AG04450 (cell line): ENCODE results near the gene MUC2. TPM values are rescaled to one million over a fixed set of nuclear protein-coding genes. Genes with fewer than 3 reads are reported as not detected.

Source experiments
- CTCF ChIA-PET: fragments of 300-600, 350-600 bp; formaldehyde crosslinking; extraction: SDS; loops from one replicate; lab custom pipeline; 2022; ENCODE audit warnings: antibody characterized with exemption, inconsistent platforms; lab: Charles Lee
- POLR2A ChIA-PET: fragments of 350-600 bp; formaldehyde crosslinking; extraction: SDS; loops from one replicate; lab custom pipeline; 2021; ENCODE audit warnings: antibody characterized with exemption, inconsistent platforms; lab: Yijun Ruan, JAX
- DNase-seq: peaks from one replicate; pipeline ENCODE4 v3.0.0-alpha.2; 2011; ENCODE audit warnings: low read depth, low spot score
- H3K27ac ChIP-seq: one replicate; pipeline ENCODE4 v1.5.1; 2012; ENCODE audit warnings: low read depth, low read length, control low read depth
- H3K27me3 ChIP-seq: one replicate; pipeline ENCODE4 v1.6.0; 2012; ENCODE audit warnings: low read length; ENCODE audit not compliant: control insufficient read depth, insufficient read depth
- H3K4me3 ChIP-seq: 2 replicates; pipeline ENCODE4 v1.5.1; 2011; ENCODE audit warnings: mild to moderate bottlenecking, low read depth, low read length, control low read depth
- H3K9me3 ChIP-seq: 2 replicates; pipeline ENCODE4 v1.5.1; 2012; ENCODE audit warnings: low read length; ENCODE audit not compliant: control insufficient read depth, insufficient read depth
- CTCF ChIP-seq: IDR thresholded peaks from 2 replicates; pipeline ENCODE4 v1.5.1; 2011; ENCODE audit warnings: low read depth, low read length, control low read depth, inconsistent platforms
- polyA plus RNA-seq: library from polyadenylated mRNA; depleted of rRNA; stranded (reverse); fragments of >200 nt; gene quantifications from 2 replicates; pipeline ENCODE4 v1.2.3, GENCODE V29; 2011

MUC2 gene
- polyA plus RNA-seq, 1 experiment, result not detected

GRCh38 chr11:1108246-1108900 is 33.7 kb downstream of the MUC2 start:
- CTCF ChIA-PET, result no interaction called here
- POLR2A ChIA-PET, result no interaction called here
- Histone ChIP-seq H3K27ac (no peak overlapping the region), H3K27me3 (no peaks in the 10 kb centered on the region), H3K9me3 (peaks cover 56% of the 10 kb centered on the region; the same call in 1 of the 2 replicates), H3K4me3 (no peak overlapping the region)
- TF ChIP-seq CTCF, result no peak
- DNase-seq, result no peak

- no peak for DNase-seq
Observed at GRCh38 chr11:1109101-1109917, 34.6 kb downstream of the MUC2 start.

GRCh38 chr11:1109918-1110705 is 35.4 kb downstream of the MUC2 start:
- POLR2A ChIA-PET, result no interaction called here
- no peak for DNase-seq
- CTCF ChIA-PET, result no interaction called here

More at GRCh38 chr11:1109101-1109917, 34.6 kb downstream of the MUC2 start:
- H3K9me3 ChIP-seq, result peaks cover 46% of the 10 kb centered on the region; the same call in 1 of the 2 replicates
- H3K27me3 ChIP-seq, result no peaks in the 10 kb centered on the region
- TF ChIP-seq CTCF, result no peak
- no peak overlapping the region for H3K4me3 ChIP-seq
- ChIA-PET POLR2A (no interaction called here), CTCF (no interaction called here)
- no peak overlapping the region for H3K27ac ChIP-seq

DNA sequence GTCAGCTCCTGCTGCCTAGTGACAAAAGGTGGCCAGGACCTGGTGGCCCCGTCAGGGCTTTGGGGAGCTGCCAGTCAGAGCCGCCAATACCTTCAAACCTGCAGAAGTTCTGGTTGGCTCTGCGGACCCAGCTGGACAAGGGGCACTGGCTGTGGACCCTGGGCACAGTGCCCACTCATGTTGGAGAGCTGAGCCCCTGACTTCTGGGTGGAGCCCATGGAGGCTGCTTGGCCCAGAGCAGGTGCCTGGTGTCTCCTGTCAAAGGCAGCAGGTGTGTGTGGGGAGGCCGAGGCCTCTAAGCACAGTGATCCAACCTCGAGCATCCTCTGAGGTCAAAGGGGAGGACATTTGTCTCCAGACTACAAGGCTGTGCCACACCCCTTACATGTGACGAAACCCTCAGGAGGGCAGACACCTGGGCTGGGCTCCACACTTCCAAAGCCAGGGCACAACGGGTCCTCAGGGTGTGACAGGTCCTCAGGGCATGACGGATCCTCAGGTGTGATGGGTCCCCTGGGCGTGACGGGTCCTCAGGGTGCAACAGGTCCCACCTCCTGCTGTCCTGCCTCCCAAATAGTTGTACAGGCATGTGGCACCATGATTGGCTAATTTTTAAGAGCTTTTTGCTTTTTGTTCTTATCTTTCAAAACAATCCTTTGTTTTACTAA is 37.0 kb downstream of the MUC2 start:
- ChIA-PET CTCF (no interaction called here), POLR2A (no interaction called here)
- H3K27me3 ChIP-seq, result no peaks in the 10 kb centered on the region
- H3K27ac ChIP-seq, result no peak overlapping the region
- H3K4me3 ChIP-seq, result no peak overlapping the region
- no peak for DNase-seq
- no peak for TF ChIP-seq CTCF
- peaks cover 37% of the 10 kb centered on the region; the same call in 1 of the 2 replicates for H3K9me3 ChIP-seq

More at GRCh38 chr11:1109918-1110705, 35.4 kb downstream of the MUC2 start:
- Histone ChIP-seq H3K9me3 (peaks cover 38% of the 10 kb centered on the region; the same call in 1 of the 2 replicates), H3K4me3 (no peak overlapping the region), H3K27ac (no peak overlapping the region), H3K27me3 (no peaks in the 10 kb centered on the region)
- no peak for TF ChIP-seq CTCF
